Psoas muscle (tissue), 8 donors: ENCODE data around the gene MSH2. TPM values are rescaled to one million over a fixed set of nuclear protein-coding genes. Genes with fewer than 3 reads are reported as not detected.
A peak's percentile ranks its signal among the peaks of the same experiment; 100 is the strongest.

Experiments
- ATAC-seq, 4 donors: fragments of 200-7000 bp; cut with Tn5 transposase; one replicate each; pipeline ENCODE4 v1.9.1; 2020; ENCODE audit warnings: moderate library complexity in 3 of 4, mild to moderate bottlenecking in 2 of 4
- DNase-seq, 2 donors: peaks; one replicate each; pipeline ENCODE4 v3.0.0-alpha.2; 2020
- H3K27ac ChIP-seq: fragments of 200-600 bp; one replicate; pipeline ENCODE4 v1.8.0; 2022
- H3K27me3 ChIP-seq, 3 donors: fragments of 200-600 bp in 1 of 3; one replicate each; pipeline versions ENCODE4 v1.6.1 to v1.8.0; 2013 to 2022; ENCODE audit warnings: low read length in 2 of 3, mild to moderate bottlenecking in 2 of 3, moderate library complexity in 1 of 3; ENCODE audit not compliant: insufficient read depth in 3 of 3
- H3K36me3 ChIP-seq, 2 donors: fragments of 200-600 bp in 1 of 2; one replicate each; pipeline versions ENCODE4 v1.6.1 to v1.8.0; 2013 to 2022; ENCODE audit warnings: low read depth in 1 of 2, mild to moderate bottlenecking in 1 of 2, moderate library complexity in 1 of 2; ENCODE audit not compliant: insufficient read depth in 1 of 2
- H3K4me1 ChIP-seq: fragments of 200-600 bp; one replicate; pipeline ENCODE4 v1.8.0; 2022
- H3K4me3 ChIP-seq: fragments of 200-600 bp; one replicate; pipeline ENCODE4 v1.8.0; 2022; ENCODE audit warnings: mild to moderate bottlenecking
- H3K9me3 ChIP-seq: fragments of 200-600 bp; one replicate; pipeline ENCODE4 v1.8.0; 2022
- WGBS, 3 donors: extraction: QIAGEN DNeasy Blood & Tissue Kit; methylation state at CpG; one replicate each; pipeline versions ENCODE4 v1.1.6 to v1.1.7; 2013; 5-methylcytosine and 5-hydroxymethylcytosine counted together
- intact Hi-C, 2 donors: fragments of 100-400 bp; cut with DNase I; formaldehyde crosslinking; loops; one replicate each; pipeline versions ENCODE4 v1.11.0 to v1.14.2; 2022
- polyA plus RNA-seq, 3 donors: library from polyadenylated mRNA; stranded (reverse); fragments of 200-250 nt; gene quantifications; one replicate each; pipeline ENCODE4 v1.2.3, GENCODE V29; 2013
- total RNA-seq, 4 donors: library from RNA; stranded (reverse); fragmentation: NEBNext Ultra II Directional in 2 of 4; extraction: Animal tissue kit (Norgen Biotek cat#: 25700) in 2 of 4; gene quantifications; one replicate each; pipeline versions ENCODE4 v1.2.1 to v1.2.4, GENCODE V29; 2021 to 2023
- TF ChIP-seq, protein P1 (sequence below): fragments of 200-600 bp; IDR thresholded peaks from one replicate; pipeline ENCODE4 v1.8.0; 2022; ENCODE audit warnings: antibody characterized with exemption
- donor health status: healthy with polysubstance abuse.
- donor health status: DM: no; HTN: no; CAD: no; lungs with moderate emphysema.
- donor health status: Bipolar disorder and iron deficiency.
- donor health status: healthy.
- donor health status: DM: yes; HTN: yes; CAD: no.
- donor health status: DM: no; HTN: no; CAD: no.
- donor health status: DM: no; HTN: no; CAD: no.
- donor health status: DM: yes; HTN: yes; CAD: no.

The MSH2 gene
- total and polyA plus RNA-seq, 7 donors = 3.2 to 10.8 (median 7.6) TPM

DNA sequence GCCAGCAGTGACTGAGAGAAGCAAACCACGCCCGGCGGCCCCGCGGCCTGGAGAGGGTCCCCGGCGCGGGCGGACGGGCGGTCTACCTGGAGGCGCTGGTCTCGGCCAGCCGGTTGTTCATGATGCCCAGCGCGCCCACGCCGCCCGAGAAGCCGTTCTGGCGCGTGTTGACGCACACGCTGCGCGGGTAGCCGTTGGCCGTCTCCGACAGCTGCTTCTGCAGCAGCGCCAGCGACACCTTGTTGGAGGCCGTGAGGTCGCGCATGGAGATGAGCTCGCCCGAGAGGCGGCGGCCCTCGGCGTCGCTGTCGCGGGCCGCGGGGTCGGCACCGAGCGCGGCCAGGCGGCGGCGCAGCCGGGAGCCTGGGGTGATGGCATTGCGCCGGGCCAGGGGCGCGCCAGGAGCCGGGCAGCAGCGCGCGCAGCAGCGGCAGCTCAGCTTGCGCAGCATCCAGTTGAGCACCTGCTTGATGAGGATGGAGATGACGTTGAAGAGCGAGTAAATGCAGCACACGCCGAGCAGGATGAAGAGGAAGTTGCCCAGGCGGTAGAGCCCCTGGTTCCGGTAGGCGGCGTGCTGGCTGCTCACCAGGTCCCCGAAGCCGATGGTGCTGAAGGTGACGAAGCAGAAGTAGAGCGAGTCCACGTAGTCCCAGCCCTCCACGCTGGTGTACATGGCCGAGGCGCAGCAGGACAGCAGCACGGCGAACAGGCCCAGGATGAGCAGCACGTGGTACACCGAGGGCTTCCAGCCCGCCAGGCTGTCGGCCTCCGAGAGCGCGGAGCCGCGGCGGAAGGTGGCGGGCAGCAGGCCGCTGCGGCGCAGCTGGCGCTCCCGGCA is 118.1 kb downstream of the MSH2 start:
- Histone ChIP-seq H3K4me1 (peaks cover 4% of the 10 kb centered on the region), H3K27me3 (peaks cover 0 to 11% (median 2%) of the 10 kb centered on the region in 3 donors), H3K36me3 (no peaks in the 10 kb centered on the region), H3K9me3 (no peaks in the 10 kb centered on the region), H3K4me3 (peak overlapping the region; percentile 63), H3K27ac (no peak overlapping the region)
- TF ChIP-seq, protein P1, sequence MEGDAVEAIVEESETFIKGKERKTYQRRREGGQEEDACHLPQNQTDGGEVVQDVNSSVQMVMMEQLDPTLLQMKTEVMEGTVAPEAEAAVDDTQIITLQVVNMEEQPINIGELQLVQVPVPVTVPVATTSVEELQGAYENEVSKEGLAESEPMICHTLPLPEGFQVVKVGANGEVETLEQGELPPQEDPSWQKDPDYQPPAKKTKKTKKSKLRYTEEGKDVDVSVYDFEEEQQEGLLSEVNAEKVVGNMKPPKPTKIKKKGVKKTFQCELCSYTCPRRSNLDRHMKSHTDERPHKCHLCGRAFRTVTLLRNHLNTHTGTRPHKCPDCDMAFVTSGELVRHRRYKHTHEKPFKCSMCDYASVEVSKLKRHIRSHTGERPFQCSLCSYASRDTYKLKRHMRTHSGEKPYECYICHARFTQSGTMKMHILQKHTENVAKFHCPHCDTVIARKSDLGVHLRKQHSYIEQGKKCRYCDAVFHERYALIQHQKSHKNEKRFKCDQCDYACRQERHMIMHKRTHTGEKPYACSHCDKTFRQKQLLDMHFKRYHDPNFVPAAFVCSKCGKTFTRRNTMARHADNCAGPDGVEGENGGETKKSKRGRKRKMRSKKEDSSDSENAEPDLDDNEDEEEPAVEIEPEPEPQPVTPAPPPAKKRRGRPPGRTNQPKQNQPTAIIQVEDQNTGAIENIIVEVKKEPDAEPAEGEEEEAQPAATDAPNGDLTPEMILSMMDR = no peak
- DNase-seq = peak; percentile 33 to 59
- 1 to 2% (median 1%) methylated on average over 90 to 97 of the region's 97 CpGs for WGBS, 3 donors
- ATAC-seq = peak; percentile 47 to 68 (median 60)
- intact Hi-C loops = no loop called here

DNA sequence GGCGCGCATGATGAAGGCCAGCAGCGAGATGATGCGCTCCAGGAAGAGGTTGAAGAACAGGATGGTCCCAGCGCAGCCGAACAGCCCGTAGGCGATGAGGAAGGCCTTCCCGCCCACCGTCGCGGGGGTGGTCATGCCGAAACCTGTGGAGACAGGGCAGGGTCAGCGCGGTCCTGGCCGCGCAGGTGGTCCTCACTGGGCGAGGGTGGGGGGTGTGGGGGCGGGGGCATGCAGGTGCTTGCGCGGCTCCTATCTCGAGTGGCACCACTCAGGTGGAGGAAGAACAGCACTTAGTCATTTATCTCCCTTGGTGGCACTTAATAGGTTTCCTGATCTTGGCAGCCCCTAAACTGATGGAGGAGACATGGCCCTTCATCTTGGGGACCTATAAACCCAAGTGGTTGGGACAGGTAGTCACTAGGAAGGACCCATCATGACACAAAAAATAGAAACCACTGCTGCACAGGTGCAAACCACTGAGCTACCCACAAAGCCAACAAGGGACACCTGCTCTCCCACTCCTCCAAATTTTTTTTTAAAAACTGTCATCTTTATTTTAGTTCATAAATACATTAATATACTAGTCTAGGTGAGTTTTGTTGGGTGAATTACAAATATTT is 118.8 kb downstream of the MSH2 start:
- TF ChIP-seq, protein P1 = no peak
- 17 to 31% (median 22%) methylated on average over 21 to 22 of the region's 22 CpGs for WGBS, 3 donors
- no peak for DNase-seq
- H3K27ac ChIP-seq = no peak overlapping the region
- no peaks in the 10 kb centered on the region for H3K9me3 ChIP-seq
- intact Hi-C loops = no loop called here
- no peak for ATAC-seq
- peak overlapping the region; percentile 63 for H3K4me3 ChIP-seq
- peaks cover 4% of the 10 kb centered on the region for H3K4me1 ChIP-seq
- H3K36me3 ChIP-seq = no peaks in the 10 kb centered on the region
- peaks cover 0 to 11% (median 2%) of the 10 kb centered on the region in 3 donors for H3K27me3 ChIP-seq

DNA sequence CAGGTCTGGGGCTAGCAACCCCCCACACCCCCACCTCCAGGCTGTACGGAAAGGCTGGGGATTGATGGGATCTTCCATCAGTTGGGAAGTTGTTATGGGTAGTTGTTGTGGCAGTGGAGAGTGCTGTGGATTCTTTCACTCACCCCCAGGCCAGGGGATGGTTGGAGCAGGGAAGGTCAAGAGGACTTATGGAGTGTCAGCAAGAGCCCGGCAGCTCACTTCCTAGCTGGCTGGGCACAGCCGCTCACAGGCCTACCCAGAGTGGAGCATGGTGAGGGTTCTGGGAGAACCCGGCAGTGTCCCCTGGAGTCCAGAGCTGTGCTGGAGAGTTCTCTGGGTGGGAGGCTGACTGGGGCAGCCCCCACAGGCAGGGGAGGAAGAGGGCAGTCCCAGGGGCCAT is 122.2 kb downstream of the MSH2 start:
- DNase-seq (no peak), ATAC-seq (no peak)
- TF ChIP-seq, protein P1 = no peak
- no peaks in the 10 kb centered on the region for H3K36me3 ChIP-seq
- no peaks in the 10 kb centered on the region for H3K27me3 ChIP-seq
- 91 to 97% (median 96%) methylated on average over 4 of the region's 4 CpGs for WGBS, 3 donors
- intact Hi-C loops = no loop called here
- H3K4me3 ChIP-seq = no peak overlapping the region
- H3K9me3 ChIP-seq = no peaks in the 10 kb centered on the region
- H3K27ac ChIP-seq = no peak overlapping the region
- H3K4me1 ChIP-seq = peaks cover 4% of the 10 kb centered on the region

DNA sequence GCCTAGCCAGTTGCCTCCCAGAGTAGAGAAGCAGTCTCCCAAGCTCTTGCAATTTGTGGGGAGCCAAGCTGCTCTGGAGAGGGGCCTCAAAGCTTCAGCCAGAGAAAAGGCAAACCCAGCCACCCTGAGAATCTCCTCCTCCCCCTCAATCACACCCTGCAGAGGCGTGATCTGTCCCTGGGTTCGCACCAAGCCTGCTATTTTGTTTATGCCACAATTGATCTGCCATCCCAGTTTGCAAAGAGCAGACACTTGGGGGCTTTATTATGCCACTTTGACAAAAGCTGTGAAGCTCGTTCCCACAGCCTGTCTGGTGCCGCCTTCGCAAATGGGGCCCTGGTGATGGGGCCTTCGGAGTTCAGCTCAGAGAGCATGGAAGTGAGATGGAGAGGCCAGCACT is 125.5 kb downstream of the MSH2 start:
- Histone ChIP-seq H3K4me3 (no peak overlapping the region), H3K36me3 (no peaks in the 10 kb centered on the region), H3K9me3 (no peaks in the 10 kb centered on the region), H3K27ac (no peak overlapping the region), H3K4me1 (no peaks in the 10 kb centered on the region), H3K27me3 (no peaks in the 10 kb centered on the region)
- DNase-seq (no peak), ATAC-seq (no peak)
- WGBS, 3 donors = 92 to 95% (median 93%) methylated on average over 6 of the region's 6 CpGs
- TF ChIP-seq, protein P1 = no peak
- intact Hi-C loops = no loop called here
